ENCODE results near the gene PLCD1.
"Not testable (repeated sequence)": the region's sequence is repeated elsewhere in the genome, so short reads cannot be mapped to it uniquely, and the experiment has no call there.

PLCD1 gene

DNA sequence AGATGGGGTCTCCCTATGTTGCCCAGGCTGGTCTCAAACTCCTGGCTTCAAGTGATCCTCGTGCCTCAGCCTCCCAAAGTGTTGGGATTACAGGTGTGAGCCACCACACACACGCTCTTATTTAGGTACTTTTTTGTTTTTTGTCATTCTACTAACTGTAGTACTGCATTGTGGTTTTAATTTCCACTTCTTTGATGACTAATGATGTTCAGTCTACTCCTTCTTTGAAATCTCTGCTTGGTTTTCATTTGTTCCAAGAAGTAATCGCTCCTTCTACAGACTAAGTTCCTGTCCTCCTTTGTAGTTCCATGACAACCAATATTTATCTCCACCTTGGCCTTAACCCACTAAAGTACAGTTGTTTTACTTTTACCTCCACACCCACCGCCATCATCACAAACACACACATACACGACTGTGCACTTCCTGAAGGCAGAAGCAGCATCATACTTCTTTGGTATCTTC lies 9.0 kb upstream of the PLCD1 start:
- Histone ChIP-seq H3K4me1 (ENCODE audit: control insufficient read depth, insufficient read depth, low read length, poor library complexity, severe bottlenecking) (peaks cover 9% of the 10 kb centered on the region), H3K4me3 (ENCODE audit: extremely low read depth, insufficient read depth, low read length, poor library complexity, severe bottlenecking) (peak overlapping the region; percentile 36), H3K27ac (ENCODE audit: low read depth, low read length, severe bottlenecking) (no peak overlapping the region), H3K9me3 (ENCODE audit: control insufficient read depth, low read length) (no peaks in the 10 kb centered on the region), H3K36me3 (ENCODE audit: control insufficient read depth, insufficient read depth, low read length) (no peaks in the 10 kb centered on the region)
- WGBS, 2 experiments (ENCODE audit: insufficient coverage in 2 of 2), result 88 to 92% methylated on average over 2 of the region's 5 CpGs

DNA sequence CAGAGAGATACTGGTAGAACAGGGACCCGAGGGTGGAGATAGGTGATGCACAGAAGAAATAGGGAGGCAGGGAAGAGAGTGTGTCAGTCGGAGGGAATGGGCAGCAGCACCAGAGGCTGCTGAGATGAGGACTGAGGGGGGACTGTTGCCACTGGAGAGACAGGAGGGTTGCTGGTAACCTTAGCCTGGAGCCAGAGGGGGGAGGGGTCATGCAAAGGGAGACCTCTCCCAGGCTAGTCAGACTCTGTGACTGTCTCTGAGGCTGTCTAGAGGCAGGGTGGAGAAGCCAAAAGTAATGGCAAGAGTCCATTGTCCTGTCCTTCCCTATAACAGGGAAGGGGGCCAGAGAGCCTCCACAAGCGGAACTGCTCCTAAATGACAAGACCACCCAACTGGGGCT lies 7.5 kb upstream of the PLCD1 start:
- H3K36me3 ChIP-seq (ENCODE audit: control insufficient read depth, insufficient read depth, low read length), result no peaks in the 10 kb centered on the region
- no peaks in the 10 kb centered on the region for H3K9me3 ChIP-seq (ENCODE audit: control insufficient read depth, low read length)
- no peak overlapping the region for H3K27ac ChIP-seq (ENCODE audit: low read depth, low read length, severe bottlenecking)
- H3K4me1 ChIP-seq (ENCODE audit: control insufficient read depth, insufficient read depth, low read length, poor library complexity, severe bottlenecking), result peaks cover 9% of the 10 kb centered on the region
- 70 to 73% methylated on average over 2 of the region's 3 CpGs for WGBS, 2 experiments (ENCODE audit: insufficient coverage in 2 of 2)
- no peak overlapping the region for H3K4me3 ChIP-seq (ENCODE audit: extremely low read depth, insufficient read depth, low read length, poor library complexity, severe bottlenecking)

DNA sequence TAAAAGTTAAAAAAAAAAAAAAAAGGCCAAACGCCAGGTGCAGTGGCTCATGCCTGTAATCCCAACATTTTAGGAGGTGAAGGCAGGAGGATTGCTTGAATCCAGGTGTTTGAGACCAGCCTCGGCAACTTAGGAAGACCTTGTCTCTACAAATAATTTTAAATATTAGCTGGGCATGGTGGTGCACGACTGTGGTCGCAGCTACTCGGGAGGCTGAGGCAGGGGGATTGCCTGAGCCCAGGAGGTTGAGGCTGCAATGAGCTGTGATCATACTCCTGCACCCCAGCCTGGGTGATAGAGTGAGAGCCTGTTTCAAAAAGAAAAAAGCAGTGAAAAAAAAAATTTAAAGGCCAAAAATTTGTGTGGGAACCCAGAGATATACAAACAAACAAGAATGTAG lies 6.8 kb upstream of the PLCD1 start:
- 100% methylated on average over 3 to 4 of the region's 5 CpGs for WGBS, 2 experiments (ENCODE audit: insufficient coverage in 2 of 2)
- H3K4me3 ChIP-seq (ENCODE audit: extremely low read depth, insufficient read depth, low read length, poor library complexity, severe bottlenecking), result no peak overlapping the region
- no peaks in the 10 kb centered on the region for H3K9me3 ChIP-seq (ENCODE audit: control insufficient read depth, low read length)
- peaks cover 10% of the 10 kb centered on the region for H3K4me1 ChIP-seq (ENCODE audit: control insufficient read depth, insufficient read depth, low read length, poor library complexity, severe bottlenecking)
- H3K36me3 ChIP-seq (ENCODE audit: control insufficient read depth, insufficient read depth, low read length), result no peaks in the 10 kb centered on the region
- no peak overlapping the region for H3K27ac ChIP-seq (ENCODE audit: low read depth, low read length, severe bottlenecking)

DNA sequence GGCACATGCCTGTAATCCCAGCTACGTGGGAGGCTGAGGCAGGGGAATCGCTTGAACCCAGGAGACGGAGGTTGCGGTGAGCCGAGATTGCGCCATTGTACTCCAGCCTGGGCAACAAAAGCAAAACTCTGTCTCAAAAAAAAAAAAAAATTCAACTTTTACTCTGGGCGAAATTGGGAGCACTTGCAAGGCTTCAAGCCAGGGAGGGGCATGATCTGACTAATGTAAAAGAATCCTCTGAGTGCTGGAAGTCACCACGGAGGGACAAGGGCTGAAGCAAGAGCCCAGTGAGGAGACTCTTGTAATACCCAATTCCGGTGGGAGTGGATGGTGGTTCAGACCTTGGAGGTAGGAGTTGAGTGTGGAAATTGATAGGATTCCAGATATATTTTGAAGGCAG lies 4.9 kb upstream of the PLCD1 start:
- not testable (repeated sequence) for H3K36me3 ChIP-seq (ENCODE audit: control insufficient read depth, insufficient read depth, low read length); H3K27ac ChIP-seq (ENCODE audit: low read depth, low read length, severe bottlenecking); H3K4me3 ChIP-seq (ENCODE audit: extremely low read depth, insufficient read depth, low read length, poor library complexity, severe bottlenecking); H3K9me3 ChIP-seq (ENCODE audit: control insufficient read depth, low read length)
- H3K4me1 ChIP-seq (ENCODE audit: control insufficient read depth, insufficient read depth, low read length, poor library complexity, severe bottlenecking), result peaks cover 16% of the 10 kb centered on the region
- WGBS, 2 experiments (ENCODE audit: insufficient coverage in 2 of 2), result 76 to 95% methylated on average over 3 to 4 of the region's 9 CpGs

DNA sequence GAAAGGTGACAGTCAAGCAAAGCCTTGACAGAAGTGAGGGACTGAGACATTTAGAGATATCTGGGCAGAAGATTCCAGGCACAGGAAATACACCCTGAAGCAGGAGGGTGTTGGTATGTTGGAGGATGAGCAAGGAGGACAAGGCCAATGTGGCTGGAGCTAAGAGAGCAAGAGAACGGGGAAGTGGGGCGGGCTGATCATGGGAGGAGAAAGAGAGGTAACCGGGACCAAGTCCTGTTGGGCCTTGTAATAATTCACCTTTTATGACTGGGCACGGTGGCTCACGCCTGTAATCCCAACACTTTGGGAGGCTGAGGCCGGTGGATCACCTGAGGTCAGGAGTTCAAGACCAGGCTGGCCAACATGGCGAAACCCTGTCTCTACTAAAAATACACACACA lies 4.1 kb upstream of the PLCD1 start:
- peaks cover 16% of the 10 kb centered on the region for H3K4me1 ChIP-seq (ENCODE audit: control insufficient read depth, insufficient read depth, low read length, poor library complexity, severe bottlenecking)
- H3K36me3 ChIP-seq (ENCODE audit: control insufficient read depth, insufficient read depth, low read length); H3K27ac ChIP-seq (ENCODE audit: low read depth, low read length, severe bottlenecking); H3K9me3 ChIP-seq (ENCODE audit: control insufficient read depth, low read length); H3K4me3 ChIP-seq (ENCODE audit: extremely low read depth, insufficient read depth, low read length, poor library complexity, severe bottlenecking): not testable (repeated sequence)
- WGBS, 2 experiments (ENCODE audit: insufficient coverage in 2 of 2), result 87 to 100% methylated on average over 3 to 6 of the region's 7 CpGs

DNA sequence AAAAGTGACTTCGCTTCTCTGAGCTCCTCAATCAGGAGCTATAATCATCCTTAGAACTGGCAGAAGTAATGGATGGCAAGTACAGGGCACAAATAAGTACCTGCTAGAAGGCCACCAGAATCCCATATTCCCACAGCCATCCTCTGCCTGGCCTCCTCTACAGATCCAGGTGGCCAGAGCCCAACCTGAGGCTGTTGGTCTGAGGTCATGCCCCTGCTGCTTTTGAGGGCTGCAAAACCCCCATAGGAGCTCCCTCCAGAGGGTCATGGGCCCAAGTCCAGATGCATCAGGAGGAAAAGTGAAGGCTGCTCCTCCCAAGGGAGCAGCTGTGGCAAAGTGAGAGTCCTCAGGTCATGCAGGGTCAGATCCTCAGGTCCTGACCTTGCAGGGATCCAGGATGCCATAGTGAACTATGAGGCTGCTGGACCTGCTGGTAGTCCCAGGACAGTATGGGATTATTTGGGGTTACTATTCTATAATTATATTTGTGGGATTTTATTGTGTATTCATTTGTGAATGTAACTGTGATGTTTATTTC lies 3.0 kb upstream of the PLCD1 start:
- no peak overlapping the region for H3K27ac ChIP-seq (ENCODE audit: low read depth, low read length, severe bottlenecking)

DNA sequence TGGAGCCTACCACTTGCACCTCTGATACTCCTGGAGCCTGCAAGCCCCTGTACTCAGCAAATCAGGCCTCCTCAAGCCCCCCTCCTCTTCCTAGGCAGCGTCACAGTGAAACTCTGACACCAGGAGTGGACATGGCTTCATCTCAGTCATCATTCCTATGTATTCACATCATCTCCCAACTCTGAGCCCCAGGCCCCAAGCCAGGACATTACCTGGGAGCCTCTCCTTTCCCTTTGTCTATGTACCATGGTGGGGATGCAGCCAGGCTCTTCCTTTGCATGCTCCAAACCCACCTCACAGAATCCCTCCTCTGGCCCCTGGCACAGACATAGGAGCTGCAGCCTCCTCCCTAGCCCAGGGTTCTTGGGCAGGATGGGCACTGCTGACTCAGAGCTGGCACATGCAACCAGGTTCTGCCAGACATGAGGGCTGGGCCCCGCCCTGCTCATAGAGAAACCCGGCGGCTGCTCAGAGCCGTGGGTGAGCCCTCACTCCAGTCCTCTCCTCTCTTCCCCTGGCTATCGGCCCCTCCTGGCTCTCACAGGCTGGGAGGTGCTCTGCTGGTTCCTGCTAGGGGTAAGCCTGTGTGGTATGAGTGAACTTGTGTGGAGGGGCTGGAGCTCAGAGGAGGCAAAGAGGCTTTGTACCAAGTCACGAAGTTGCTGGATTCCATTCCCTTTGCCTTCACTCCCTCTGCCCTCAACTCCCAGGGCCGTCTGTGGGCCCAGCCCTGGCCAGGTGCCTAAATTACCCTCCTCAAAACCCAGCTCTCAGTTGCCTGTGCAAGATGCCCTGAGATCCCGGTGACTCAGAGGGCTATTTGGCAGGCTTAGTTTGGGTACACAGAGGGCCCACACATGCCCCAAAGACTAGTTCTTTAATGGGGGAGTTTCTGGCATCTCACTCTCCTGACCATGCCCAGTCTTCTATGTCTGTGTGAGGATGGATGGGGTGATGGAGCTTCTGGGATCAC lies 1.9 kb upstream of the PLCD1 start:
- H3K4me3 ChIP-seq (ENCODE audit: extremely low read depth, insufficient read depth, low read length, poor library complexity, severe bottlenecking), result no peak overlapping the region
- H3K4me1 ChIP-seq (ENCODE audit: control insufficient read depth, insufficient read depth, low read length, poor library complexity, severe bottlenecking), result peaks cover 16% of the 10 kb centered on the region
- WGBS, 2 experiments (ENCODE audit: insufficient coverage in 2 of 2), result 79 to 93% methylated on average over 5 to 8 of the region's 9 CpGs
- peaks cover 4% of the 10 kb centered on the region for H3K36me3 ChIP-seq (ENCODE audit: control insufficient read depth, insufficient read depth, low read length)
- no peaks in the 10 kb centered on the region for H3K9me3 ChIP-seq (ENCODE audit: control insufficient read depth, low read length)
- H3K27ac ChIP-seq (ENCODE audit: low read depth, low read length, severe bottlenecking), result no peak overlapping the region

More for the DNA sequence above, 3.0 kb upstream of the PLCD1 start:
- H3K36me3 ChIP-seq (ENCODE audit: control insufficient read depth, insufficient read depth, low read length), result peaks cover 3% of the 10 kb centered on the region
- H3K4me3 ChIP-seq (ENCODE audit: extremely low read depth, insufficient read depth, low read length, poor library complexity, severe bottlenecking), result no peak overlapping the region
- 86% methylated on average over 1 of the region's 1 CpG; no CpG with 5 or more reads in 1 of the 2 experiments for WGBS, 2 experiments (ENCODE audit: insufficient coverage in 2 of 2)
- peaks cover 21% of the 10 kb centered on the region for H3K4me1 ChIP-seq (ENCODE audit: control insufficient read depth, insufficient read depth, low read length, poor library complexity, severe bottlenecking)
- H3K9me3 ChIP-seq (ENCODE audit: control insufficient read depth, low read length), result no peaks in the 10 kb centered on the region

DNA sequence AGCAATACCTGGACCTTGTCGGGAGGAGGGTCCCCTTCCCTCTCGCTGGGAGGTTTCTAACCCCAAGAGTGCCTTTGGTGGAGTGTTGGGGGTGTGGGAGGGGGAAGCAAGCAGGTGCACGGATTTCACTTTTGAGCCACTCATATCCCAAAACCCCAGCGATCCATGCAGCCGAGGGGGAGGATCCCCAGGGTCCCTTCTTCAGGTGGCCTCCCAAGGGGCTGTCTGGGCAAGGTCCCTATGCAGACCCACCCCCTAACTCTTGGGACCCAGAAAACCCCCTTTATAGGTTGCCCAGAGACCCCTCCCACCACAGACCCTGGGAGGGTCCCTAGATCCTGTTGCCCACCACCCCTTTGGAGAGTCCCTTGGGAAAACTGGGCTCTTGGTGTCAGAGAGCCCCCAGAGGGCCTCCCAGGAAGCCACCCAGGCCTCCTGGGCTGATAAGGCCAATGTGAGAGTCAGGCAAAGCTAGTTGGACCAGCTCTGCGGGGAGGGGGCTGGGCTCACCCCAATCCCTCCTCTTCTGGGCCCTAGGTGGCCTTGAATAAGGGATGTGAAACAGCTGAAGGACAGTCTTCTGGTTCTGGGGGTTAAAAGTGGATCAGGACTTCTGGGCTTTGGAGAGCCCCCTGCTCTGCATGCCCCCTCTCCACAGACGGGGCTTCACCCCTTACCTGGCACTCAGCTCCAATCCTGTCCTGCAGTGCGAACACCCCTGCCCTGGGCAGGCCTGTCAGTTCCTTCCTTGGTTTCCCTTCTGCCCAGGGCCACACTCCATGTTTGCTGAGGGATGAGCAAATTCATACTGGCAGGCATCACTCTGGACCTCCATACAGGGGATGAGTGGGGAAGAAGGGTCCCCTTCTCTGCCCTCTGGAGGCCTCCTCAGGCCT lies 932 bp upstream of the PLCD1 start:
- H3K4me3 ChIP-seq (ENCODE audit: extremely low read depth, insufficient read depth, low read length, poor library complexity, severe bottlenecking), result peak overlapping the region; percentile 58
- H3K4me1 ChIP-seq (ENCODE audit: control insufficient read depth, insufficient read depth, low read length, poor library complexity, severe bottlenecking), result peaks cover 22% of the 10 kb centered on the region
- peak overlapping the region; percentile 57 for H3K27ac ChIP-seq (ENCODE audit: low read depth, low read length, severe bottlenecking)
- peaks cover 4% of the 10 kb centered on the region for H3K36me3 ChIP-seq (ENCODE audit: control insufficient read depth, insufficient read depth, low read length)
- H3K9me3 ChIP-seq (ENCODE audit: control insufficient read depth, low read length), result no peaks in the 10 kb centered on the region
- 59 to 63% methylated on average over 5 to 6 of the region's 8 CpGs for WGBS, 2 experiments (ENCODE audit: insufficient coverage in 2 of 2)

DNA sequence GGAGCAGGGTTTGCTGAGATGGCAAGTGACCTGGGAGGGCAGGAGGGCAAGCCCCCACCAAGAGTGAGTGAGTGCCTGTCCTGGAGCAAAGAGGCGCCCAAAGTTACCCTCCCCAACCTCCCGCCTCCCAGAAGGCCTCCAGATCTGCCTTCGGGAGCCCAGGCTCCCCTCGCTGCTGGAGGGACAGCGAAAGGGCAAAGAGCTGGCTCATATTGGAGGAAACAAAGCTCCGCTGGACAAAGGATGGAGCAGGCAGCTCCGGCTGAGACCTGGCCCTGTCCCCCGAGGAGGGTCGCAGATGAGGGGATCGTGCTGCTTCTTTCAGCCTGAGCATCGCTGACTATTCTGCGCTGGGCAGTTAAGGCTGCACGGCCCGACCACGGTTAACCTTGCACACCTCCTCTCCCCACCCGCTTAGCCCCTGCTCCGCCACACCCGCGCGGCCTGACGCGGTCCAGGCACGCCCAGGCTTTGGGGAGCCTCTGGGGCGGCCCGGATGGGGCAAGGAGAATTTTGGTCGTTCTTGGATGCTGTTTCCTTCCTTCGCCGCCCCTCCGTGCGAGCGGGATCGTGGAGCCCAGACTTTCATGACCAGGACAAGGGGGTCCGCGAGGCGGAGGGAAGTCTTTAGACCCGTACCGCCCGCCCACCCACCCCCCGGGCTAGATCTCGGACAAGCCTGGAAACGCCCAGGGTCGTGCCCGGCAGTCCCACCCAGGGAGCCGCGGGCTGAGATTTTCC lies 651 bp downstream of the PLCD1 start:
- no peak overlapping the region for H3K27ac ChIP-seq (ENCODE audit: low read depth, low read length, severe bottlenecking)
- H3K4me1 ChIP-seq (ENCODE audit: control insufficient read depth, insufficient read depth, low read length, poor library complexity, severe bottlenecking), result peaks cover 24% of the 10 kb centered on the region
- peaks cover 4% of the 10 kb centered on the region for H3K36me3 ChIP-seq (ENCODE audit: control insufficient read depth, insufficient read depth, low read length)
- no peaks in the 10 kb centered on the region for H3K9me3 ChIP-seq (ENCODE audit: control insufficient read depth, low read length)
- peak overlapping the region; percentile 58 for H3K4me3 ChIP-seq (ENCODE audit: extremely low read depth, insufficient read depth, low read length, poor library complexity, severe bottlenecking)
- WGBS, 2 experiments (ENCODE audit: insufficient coverage in 2 of 2), result 5 to 10% methylated on average over 24 to 29 of the region's 45 CpGs

Data from mesodermal cell (in vitro differentiated cells).